Vein endothelial cell (primary cell): ENCODE data around the gene KLHL26. TPM values are rescaled to one million over a fixed set of nuclear protein-coding genes. Genes with fewer than 3 reads are reported as not detected.

ENCODE experiments used
- small RNA-seq: library from RNA; depleted of rRNA; stranded (forward); fragments of <200 nt; gene quantifications from one replicate; pipeline ENCODE3, GENCODE V24; 2012
- total RNA-seq: library from RNA; depleted of rRNA; stranded (reverse); fragments of >200 nt; gene quantifications from 2 replicates; pipeline ENCODE4 v1.2.3, GENCODE V29; 2012

KLHL26 gene, protein sequence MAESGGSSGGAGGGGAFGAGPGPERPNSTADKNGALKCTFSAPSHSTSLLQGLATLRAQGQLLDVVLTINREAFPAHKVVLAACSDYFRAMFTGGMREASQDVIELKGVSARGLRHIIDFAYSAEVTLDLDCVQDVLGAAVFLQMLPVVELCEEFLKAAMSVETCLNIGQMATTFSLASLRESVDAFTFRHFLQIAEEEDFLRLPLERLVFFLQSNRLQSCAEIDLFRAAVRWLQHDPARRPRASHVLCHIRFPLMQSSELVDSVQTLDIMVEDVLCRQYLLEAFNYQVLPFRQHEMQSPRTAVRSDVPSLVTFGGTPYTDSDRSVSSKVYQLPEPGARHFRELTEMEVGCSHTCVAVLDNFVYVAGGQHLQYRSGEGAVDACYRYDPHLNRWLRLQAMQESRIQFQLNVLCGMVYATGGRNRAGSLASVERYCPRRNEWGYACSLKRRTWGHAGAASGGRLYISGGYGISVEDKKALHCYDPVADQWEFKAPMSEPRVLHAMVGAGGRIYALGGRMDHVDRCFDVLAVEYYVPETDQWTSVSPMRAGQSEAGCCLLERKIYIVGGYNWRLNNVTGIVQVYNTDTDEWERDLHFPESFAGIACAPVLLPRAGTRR
- total RNA-seq: 3.2 and 5.2 TPM in 2 replicates

GRCh38 chr19:18636969-18637629 is at the start of gene KLHL26:
TSS of gene KLHL26 (plus strand) at chr19:18637028. CDS start at chr19:18637055, 27 bp downstream.

DNA sequence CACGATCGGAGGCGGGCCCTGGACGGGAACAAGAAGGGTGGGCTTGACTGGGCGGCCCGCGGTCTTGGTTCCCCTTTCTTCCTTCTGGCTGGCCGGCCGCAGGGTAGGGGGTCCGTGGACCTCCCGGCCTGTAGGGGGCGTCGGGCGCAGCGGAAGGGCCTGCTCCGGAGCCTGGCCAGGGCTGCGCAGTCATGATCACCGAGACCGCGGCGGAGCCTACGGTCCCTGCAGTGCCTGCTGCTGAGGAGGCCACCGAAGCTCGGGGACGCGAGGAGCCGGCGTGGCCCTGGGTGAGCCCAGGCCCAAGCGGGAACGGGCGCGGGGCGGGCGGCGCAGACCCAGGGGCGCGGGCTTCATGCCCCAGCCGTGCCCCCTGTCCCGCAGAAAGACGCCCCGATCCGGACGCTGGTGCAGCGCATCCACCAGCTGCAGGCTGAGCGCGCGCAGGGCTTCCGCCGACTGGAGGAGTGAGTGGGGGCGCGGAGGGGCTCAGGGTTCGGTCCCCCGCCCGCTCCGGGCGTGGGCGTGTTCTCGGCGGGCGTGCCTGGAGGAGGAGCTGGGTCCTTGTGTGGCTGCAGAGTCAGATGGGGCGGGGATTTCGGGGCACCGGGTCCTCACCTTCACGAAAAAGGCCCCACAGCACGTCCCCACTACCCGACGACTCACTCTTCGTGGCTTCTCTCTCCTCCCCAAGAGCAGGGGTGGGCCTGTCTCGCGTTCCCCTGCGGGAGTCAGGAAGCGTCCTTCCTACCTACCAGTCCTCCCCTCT is 48.0 kb upstream of the KLHL26 start, which contains the start of gene REX1BD:
Gene REX1BD, plus strand, starts transcription at position 188 of the 769 bp plus-strand sequence. Its CDS starts 4 bp downstream, at position 192.

GRCh38 chr19:18606281-18607225 is 30.3 kb upstream of the KLHL26 start, which contains the start of gene CRLF1:
TSS of gene CRLF1 (minus strand) at chr19:18606799. CDS start at chr19:18606656, 143 bp downstream.

GRCh38 chr19:18612772-18613588 is 23.8 kb upstream of the KLHL26 start, which contains the start of gene TMEM59L:
TSS of gene TMEM59L (plus strand) at chr19:18612870. CDS start at chr19:18612959, 89 bp downstream.

GRCh38 chr19:18683109-18683957 is 46.5 kb downstream of the KLHL26 start, which contains the start of gene CRTC1:
TSS of gene CRTC1 (plus strand) at chr19:18683680. CDS start at chr19:18683703, 23 bp downstream.

Small RNAs within 50 kb of the gene (small RNA-seq; reads per million reads assigned to genes)
- gene RN7SL155P: not detected

Other genes with a start within 250 kb of the KLHL26 start
- gene LRRC25, start 239.4 kb upstream of the KLHL26 start, total RNA-seq: not detected in 2 replicates
- gene SSBP4, start 217.6 kb upstream of the KLHL26 start, total RNA-seq: 93.7 and 138 TPM in 2 replicates
- 26.7 and 47.4 TPM in 2 replicates for gene ISYNA1, start 198.9 kb upstream of the KLHL26 start, total RNA-seq
- 18.0 and 19.9 TPM in 2 replicates for gene ELL, start 115.0 kb upstream of the KLHL26 start, total RNA-seq
- gene FKBP8, start 93.5 kb upstream of the KLHL26 start, total RNA-seq: 150 and 249 TPM in 2 replicates
- 123 and 137 TPM in 2 replicates for gene KXD1, start 79.2 kb upstream of the KLHL26 start, total RNA-seq
- 813 and 914 TPM in 2 replicates for gene UBA52, start 65.2 kb upstream of the KLHL26 start, total RNA-seq
- 53.1 and 59.8 TPM in 2 replicates for gene REX1BD, start 48.2 kb upstream of the KLHL26 start, total RNA-seq
- 0.48 and 0.98 TPM in 2 replicates for gene CRLF1, start 30.2 kb upstream of the KLHL26 start, total RNA-seq
- under 0.01 and 0.10 TPM in 2 replicates for gene TMEM59L, start 24.2 kb upstream of the KLHL26 start, total RNA-seq
- 2.1 and 3.6 TPM in 2 replicates for gene CRTC1, start 46.7 kb downstream of the KLHL26 start, total RNA-seq
- not detected in 2 replicates for gene COMP, start 154.3 kb downstream of the KLHL26 start, total RNA-seq
- gene UPF1, start 194.9 kb downstream of the KLHL26 start, total RNA-seq: 67.4 and 74.1 TPM in 2 replicates